Occipital lobe (tissue), 2 donors: Measurements from ENCODE around the gene ZNF562. TPM values are rescaled to one million over a fixed set of nuclear protein-coding genes. Genes with fewer than 3 reads are reported as not detected.
A peak's percentile ranks its signal among the peaks of the same experiment; 100 is the strongest.

Experiments used
- DNase-seq: peaks from one replicate; lab custom pipeline; 2025; lab: John Stamatoyannopoulos, UW
- total RNA-seq: library from RNA; depleted of rRNA; stranded (reverse); fragments of >200 nt; gene quantifications from one replicate; pipeline ENCODE4 v1.2.3, GENCODE V29; 2014

Gene ZNF562
- total RNA-seq, 1 donor from 2014 or later = 86.4 TPM

DNA sequence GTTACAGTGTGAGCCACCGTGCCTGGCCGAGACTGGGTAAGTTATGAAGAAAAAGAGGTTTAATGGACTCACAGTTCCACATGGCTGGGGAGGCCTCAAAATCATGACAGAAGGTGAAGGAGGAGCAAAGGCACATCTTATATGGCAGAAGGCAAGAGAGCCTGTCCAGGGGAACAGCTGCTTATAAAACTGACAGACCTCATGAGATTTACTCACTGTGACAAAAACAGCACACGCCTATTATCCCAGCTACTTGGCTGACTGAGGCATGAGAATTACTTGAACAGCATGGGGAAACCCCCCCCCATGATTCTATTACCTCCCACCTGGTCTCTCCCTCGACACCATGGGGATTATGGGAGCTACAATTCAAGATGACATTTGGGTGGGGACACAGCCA is 30.4 kb downstream of the ZNF562 start:
- DNase-seq = no peak

DNA sequence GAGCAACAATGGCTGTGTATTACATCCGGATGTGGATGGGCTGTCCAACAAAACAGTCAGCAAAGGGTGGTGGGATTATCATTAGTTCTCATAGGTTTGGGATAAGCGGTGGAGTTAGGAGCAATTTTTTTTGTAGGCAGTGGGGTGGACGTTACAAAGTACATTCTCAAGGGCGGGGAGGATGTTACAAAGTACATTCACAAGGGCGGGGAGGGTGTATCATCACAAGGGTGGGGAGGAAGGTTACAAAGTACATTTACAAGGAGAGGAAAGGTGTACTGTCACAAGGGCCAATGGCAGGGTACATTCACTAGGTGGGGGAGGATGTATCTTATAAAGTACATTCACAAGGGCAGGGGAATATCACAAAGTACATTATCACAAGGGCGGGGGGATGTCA is 33.1 kb downstream of the ZNF562 start:
- no peak for DNase-seq

DNA sequence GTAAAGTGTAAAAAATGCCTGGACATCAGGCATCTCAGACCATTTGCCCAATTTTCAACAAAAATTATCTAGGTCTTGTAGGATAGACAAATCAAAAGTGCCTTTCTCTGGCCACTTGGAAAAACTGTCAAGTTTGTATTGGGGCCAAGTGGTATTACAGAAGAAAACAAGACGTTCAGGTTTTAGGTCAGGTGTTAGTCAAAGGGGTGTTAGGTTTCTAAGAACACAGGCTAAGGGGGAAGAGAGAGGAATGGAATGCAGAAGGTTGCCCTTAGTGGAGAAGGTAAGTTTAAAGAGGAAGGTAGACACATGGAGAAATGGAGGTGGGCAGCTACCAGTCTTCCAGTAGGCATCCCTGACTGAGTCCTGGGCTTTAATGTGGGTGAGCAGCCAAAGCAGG is 33.9 kb downstream of the ZNF562 start:
- DNase-seq = no peak

DNA sequence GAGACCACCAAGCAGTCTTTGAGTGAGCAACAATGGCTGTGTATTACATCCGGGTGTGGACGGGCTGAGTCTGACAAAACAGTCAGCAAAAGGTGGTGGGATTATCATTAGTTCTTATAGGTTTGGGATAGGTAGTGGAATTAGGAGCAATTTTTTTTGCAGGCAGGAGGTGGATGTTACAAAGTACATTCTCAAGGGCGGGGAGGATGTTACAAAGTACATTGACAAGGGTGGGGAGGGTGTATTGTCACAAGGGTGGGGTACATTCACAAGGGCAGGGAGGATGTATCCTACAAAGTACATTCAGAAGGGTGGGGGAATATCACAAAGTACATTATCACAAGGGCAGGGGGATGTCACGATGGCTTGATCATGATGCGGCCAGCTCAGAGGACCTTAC is 38.9 kb downstream of the ZNF562 start:
- DNase-seq = no peak

DNA sequence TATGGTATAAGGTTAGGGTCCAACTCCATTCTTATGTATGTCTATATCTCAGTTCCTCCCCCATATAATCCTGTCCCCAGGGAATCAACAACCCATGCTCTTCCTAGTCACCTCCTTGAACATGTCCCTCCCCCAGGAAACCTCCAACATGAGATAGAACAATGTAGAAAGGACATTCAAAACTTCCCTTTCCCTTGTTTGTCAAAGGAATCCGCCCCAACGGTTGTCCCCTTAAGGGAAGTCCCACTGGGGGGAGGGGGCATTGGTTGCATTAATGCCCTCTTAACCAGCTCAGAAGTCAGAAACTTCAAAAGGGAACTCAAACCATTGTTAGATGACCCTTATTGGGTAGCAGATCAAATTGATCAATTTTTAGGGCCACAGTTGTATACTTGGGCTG is 47.0 kb downstream of the ZNF562 start:
- no peak for DNase-seq

DNA sequence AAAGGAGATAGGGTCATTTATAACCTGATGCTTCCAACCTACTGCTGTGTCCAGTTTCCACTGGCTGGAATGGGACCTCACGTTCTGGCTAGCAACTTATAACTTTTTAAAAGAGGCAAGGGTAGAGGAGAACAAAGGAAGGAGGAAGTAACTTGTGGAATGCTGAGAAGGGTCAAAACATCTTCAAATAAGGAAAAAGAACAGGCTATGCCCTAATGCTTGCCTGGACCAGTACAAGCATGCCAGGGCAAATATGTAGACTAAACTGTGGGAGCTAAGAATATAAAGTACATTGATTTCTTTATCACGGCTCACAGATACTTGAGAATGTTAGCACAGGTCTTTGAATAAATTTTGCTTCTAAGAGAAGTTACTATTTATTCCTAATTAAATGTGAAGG is 52.4 kb downstream of the ZNF562 start:
- no peak for DNase-seq

DNA sequence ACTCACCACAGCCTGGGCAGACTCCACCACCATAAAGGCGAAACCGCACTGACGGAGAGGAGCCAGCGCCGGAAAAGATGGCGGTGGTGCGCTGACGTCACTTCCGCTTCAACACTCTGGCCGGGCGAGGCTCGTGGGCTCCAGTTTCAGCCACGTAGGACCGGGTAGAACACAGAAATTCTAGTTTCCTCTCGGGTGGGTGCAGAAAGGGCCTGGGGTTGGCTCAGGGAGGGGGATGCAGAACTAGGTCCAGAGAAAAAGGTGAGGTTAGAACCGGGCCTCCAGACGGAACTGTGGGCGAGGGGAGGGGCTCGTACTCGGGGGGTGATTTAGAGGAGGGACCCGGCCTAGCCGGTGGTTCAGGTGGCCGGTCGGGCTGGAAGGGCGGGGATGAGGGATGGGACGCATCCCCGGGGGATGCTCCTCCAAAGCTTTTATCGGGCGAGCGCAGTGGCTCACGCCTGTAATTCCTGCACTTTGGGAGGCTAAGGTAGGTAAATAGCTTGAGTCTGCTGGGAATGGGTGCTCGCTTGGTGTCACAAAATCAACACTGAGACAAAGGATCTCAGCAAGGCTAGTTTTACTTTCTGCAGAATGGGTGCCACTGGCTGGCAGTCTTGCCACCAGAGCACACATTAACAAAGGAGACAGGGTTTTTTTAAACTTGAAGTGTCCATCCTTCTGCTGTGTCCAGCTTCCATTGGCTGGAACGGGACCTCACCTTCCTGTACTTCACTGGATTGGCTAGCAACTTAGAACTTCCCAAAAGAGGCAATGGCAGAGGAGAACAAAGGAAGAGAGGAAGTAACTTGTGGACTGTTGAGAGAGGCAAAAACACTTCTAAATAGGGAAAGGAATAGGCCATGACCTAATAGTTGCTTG is 53.5 kb downstream of the ZNF562 start, which contains the start of gene ZNF561:
TSS of gene ZNF561 (minus strand) at position 77 of the 882 bp plus-strand sequence. CDS start 1,776 bp downstream, outside the sequence.
- peak; percentile 86 for DNase-seq

DNA sequence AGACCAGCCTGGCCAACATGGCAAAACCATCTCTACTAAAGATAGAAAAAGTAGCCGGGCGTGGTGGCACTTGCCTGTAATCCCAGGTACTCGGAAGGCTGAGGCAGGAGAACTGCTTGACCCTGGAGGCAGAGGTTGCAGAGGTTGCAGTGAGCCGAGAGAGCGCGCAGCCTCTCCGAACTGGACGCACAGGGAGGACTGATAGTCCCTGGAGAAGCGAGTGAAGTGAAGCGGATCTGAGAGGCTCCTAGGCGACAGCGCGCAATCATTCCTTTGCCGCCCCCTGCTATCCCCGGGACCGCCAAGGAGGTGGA is 54.1 kb downstream of the ZNF562 start:
- DNase-seq = no peak

DNA sequence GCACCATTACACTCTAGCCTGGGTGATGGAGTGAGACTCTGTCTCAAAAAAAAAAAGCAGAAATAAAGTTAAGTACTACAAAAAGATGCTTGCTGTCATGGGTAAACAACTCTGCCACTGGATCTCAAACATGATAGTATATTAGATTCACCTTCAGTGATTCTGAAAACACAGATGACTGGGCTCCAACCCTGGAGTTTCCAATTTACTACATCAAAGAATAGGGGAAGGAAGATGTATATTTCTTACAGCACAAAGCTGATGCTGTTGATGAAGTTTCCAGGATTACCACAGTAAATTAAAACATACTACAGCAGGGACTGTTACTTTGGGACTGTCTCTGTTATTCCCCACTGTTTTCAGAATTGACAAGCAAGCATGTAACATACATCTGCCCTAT is 59.1 kb downstream of the ZNF562 start:
- DNase-seq = no peak

DNA sequence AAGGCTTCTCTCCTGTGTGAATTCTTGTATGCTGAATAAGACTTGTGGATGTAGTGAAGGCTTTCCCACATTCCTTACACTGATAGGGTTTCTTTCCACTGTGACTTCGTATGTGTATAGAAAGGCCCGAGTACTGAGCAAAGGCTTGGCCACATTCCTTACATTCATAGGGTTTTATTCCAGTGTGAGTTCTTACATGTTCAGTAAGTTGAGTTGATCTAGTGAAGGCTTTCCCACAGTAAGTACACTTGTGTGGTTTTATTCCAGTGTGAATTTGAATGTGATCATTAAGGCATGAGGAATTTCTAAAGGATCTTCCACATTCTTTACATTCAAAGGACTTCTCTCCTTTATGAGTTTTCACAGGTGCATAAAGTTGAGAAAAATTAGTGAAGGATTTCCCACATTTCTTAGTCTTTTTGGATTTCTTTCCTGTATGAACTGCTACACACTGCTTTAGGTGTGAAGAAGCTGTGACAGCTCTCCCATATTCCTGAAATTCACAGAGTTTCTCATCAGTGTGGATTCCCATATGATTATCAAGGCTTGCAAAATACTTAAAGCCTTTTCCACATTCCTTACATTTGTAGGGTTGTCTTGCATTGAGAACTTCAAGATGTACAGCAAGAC is 64.3 kb downstream of the ZNF562 start:
- DNase-seq = no peak

DNA sequence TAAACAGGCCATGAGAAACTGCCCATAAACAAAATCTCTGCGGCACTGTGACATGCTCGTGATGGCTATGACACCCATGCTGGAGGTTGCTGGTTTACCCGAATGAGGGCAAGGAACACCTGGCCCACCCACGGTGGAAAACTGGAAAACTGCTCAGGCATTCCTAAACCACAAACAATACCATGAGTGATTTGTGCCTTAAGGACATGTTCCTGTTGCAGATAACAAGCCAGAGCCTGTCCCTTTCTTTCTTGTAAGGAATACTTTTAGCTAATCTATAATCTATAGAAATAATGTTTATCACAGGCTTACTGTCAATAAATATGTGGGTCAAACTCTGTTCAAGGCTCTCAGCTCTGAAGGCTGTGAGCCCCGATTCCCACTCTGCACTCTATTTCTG is 66.0 kb downstream of the ZNF562 start:
- no peak for DNase-seq

DNA sequence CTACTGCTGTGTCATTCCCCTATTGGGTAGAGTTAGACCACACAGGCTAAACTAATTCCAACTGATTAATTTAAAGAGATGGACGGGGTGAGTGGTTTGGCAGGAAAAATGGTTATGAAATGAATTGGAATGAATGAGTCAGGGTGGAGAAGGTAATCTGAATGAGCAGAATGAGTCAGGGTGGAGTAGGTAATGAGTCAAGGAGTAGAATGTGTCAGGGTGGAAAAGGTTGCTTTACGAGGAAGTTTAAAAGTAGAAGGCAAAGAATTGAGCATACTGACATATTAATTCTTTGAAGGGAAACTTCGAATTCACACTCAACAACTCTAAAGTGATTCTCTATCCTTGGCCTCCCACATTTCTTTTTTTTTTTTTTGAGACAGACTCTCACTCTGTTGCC is 77.9 kb downstream of the ZNF562 start:
- no peak for DNase-seq

Other genes with a start within 250 kb of the ZNF562 start
- gene ZNF266, start 239.5 kb downstream of the ZNF562 start, total RNA-seq = 15.4 TPM
- 0.31 TPM for gene ZNF560, start 176.5 kb downstream of the ZNF562 start, total RNA-seq
- gene ZNF426, start 136.5 kb downstream of the ZNF562 start, total RNA-seq = 23.7 TPM
- gene ZNF121, start 90.6 kb downstream of the ZNF562 start, total RNA-seq = 109 TPM
- gene ZNF561, start 53.9 kb downstream of the ZNF562 start, total RNA-seq = 44.6 TPM
- gene ZNF846, start 93.6 kb upstream of the ZNF562 start, total RNA-seq = 26.5 TPM
- 13.1 TPM for gene FBXL12, start 144.0 kb upstream of the ZNF562 start, total RNA-seq
- gene UBL5, start 152.8 kb upstream of the ZNF562 start, total RNA-seq = 62.9 TPM
- gene PIN1, start 160.2 kb upstream of the ZNF562 start, total RNA-seq = 65.4 TPM